Measurements from ENCODE around the gene RSU1.

Gene RSU1

DNA sequence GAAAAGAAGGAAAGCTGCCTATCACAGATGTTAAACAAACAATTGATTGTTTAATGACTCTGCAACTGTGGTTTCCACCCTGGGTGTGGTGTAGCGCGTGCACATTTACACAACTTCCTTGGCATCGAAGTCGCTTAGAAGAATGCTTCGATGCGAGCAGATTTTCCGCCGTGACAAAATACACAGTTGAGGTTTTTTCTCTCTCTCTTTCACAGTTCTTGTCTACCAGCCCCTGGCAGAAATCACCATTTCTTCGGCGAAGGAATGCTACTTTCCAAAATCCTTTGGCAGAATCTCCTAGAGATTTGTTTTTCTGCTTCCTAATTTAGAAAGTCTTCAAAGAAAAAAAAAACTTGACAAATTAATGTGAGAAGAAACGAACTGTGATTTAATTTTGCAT lies 224.8 kb downstream of the RSU1 start:
- no peak for DNase-seq

DNA sequence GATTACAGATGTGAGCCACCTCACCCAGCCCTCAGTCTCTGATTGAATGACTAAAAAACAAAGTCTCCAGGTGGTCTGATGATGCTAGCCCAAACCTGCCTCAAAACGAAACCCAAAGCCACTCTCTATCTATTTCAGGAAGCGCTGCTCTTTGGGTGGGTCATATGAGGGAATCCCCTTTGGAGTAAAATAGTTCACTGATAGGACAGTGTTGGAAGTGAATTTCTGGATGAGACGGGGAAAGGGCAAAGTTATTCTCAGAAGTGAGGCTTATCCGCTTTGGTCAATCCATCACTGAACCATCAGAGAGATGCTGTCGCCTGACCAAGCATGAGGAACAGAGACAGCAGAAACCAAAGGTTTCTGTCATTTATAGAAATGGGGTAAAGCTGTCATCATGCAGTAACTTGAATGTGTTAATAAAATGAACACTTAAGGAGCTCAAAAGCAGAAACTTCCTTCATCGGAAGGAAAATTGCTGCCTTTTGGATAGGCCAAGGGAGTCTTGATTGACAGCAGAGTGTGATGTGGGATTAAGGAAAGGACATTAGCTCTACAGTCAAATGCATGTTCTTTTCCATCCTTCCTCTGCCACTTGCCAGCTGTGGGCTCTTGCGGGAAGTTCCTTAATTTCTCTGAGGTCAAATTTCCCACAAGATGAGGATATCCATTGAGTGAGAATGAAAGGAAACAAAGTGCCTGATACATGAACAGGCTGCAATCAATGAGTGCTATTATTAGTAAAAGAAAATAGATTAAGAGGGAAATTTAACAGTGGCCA lies 230.7 kb downstream of the RSU1 start:
- DNase-seq = no peak

DNA sequence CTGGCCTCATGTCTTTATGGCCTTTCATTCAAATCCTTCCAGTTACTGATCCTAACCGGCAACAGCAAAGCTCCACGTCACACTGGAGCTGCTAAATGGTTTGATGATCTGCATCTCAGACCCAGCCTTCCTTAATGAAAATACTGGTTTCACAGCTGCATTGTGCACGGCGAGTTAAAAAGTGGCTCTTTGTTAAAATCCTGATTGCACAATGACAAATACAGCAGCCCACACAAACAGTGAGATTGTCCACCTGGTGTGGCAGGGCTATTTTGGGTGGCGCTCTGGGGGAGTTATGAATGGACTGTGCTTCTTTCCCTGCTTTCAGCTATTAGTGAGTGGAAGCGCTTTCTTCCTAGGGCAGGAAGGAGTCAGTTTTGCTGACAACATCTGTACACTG lies 232.1 kb downstream of the RSU1 start:
- DNase-seq = no peak

- no peak for DNase-seq
Observed at GRCh38 chr10:16583382-16583781, 233.8 kb downstream of the RSU1 start.

- no peak for DNase-seq
Observed at GRCh38 chr10:16581202-16581601, 236.0 kb downstream of the RSU1 start.

DNA sequence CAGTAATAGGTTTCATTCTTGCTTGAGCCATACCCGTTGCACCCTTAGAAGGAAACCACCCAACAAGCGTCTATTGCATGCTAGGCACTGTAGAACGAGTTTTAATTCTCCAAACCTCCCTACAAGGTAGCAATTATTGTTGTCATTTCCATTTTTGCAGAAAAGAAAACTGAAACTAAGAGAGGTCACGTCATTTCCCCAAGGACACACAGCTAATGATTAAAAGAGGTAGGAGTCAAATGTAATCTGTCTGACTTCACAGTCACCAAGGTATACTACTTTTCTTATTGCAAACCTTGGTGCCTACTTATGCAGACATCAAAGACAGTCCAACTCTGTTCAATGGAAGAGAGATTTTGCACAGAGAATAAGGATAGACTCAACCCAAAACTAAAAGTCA lies 246.5 kb downstream of the RSU1 start:
- no peak for DNase-seq

- DNase-seq = no peak
Observed at GRCh38 chr10:16566202-16566805, 250.9 kb downstream of the RSU1 start.

DNA sequence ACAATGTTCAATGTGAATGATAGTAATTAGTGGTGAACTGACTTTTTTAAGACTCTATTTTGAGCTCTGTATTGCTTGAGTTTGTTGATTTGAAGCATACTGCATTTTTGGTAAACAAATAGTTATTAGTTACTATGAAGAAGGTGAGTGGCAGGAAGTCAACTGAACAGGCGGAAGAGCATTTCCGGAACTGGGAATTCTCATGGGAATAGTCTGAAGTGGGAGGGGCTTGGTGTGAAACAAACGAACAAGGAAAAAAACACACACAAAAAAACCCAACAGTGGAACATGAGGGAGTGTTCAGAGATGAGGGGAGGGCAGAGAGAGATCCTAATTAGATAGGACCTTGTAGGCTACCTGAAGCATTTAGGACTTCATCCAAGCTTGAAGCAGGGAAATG lies 251.6 kb downstream of the RSU1 start:
- DNase-seq = no peak

DNA sequence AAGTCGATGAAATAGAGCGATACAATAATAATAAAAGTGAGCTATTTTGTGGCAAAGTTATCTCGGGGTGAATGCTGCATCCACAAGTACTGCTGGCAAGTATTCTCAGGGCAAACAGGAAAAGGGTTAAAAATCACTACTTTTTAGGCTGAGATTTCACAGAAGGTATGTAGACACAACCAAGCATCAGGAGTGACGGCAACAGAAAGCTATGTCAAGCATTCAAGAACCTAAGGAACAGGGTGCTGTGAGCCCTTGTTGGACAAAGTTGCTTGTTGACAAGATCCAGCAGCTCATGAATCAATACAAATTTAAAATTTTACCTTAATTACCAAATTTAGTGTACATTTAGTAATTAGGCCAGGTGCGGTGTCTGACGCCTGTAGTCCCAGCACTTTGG lies 254.3 kb downstream of the RSU1 start:
- no peak for DNase-seq

- DNase-seq = no peak
Observed at GRCh38 chr10:16559236-16559773, 257.9 kb downstream of the RSU1 start.

DNA sequence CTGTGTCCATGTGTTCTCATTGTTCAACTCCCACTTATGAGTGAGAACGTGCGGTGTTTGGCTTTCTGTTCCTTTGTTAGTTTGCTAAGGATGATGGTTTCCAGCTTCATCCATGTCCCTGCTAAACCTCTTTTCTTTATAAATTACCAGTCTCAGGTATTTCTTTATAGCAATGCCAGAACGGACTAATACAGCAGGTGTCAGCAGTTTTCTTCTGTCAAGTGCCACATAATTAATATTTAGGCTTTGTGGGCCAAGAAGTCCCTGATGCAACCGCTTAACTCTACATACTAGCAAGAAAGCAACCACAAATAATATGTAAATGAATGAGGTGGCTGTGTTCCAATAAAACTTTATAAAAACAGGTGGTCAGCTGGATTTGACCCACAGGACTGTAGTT lies 269.3 kb downstream of the RSU1 start:
- no peak for DNase-seq

DNA sequence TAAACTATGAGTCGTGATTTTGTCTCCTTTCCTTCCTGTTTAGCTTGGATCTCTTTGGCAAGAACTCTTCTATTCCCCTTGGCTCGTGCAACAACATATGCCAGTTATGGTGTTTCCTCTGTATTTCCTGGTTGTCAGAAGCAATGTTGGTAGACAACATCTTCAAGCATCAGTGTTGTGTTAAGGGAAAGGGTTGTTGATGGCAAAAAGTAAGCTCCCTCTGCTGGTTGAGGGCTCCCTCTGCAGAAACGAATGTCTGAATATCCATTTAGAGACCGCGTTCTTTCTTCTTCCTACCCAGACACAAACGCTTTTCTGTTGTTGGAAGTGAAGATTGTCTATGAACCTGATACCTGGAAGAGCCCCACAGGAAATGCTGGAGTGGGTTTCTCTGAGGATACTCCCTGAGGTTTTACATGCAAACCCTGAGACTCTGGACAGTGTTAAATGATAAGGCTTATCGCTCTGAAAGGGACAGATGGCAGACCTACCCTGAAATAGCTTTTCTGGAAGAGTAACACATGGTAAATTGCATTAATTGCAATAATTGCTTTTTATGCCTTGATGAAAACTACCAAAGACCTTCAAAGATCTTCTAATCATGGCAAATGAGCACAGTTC lies 272.0 kb downstream of the RSU1 start:
- DNase-seq = no peak

DNA sequence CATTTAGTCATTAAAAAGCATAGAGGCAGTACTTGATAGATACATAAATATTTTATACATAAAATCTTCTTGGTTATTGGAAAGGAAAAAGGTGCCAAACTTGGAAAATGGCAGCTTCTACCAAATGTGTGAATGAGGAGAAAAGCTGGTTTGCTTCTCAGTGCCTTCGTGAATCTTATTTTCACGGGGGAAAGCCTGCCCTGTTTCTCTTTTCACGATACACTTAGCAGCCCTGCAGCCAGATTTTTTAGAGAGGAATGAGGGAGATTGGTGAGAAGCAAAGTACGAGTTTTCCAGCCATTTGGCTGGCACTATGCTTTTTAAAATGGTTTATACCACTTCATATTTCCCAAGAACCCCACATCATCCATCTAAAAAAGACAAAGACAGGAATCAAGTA lies 272.6 kb downstream of the RSU1 start:
- DNase-seq = no peak

DNA sequence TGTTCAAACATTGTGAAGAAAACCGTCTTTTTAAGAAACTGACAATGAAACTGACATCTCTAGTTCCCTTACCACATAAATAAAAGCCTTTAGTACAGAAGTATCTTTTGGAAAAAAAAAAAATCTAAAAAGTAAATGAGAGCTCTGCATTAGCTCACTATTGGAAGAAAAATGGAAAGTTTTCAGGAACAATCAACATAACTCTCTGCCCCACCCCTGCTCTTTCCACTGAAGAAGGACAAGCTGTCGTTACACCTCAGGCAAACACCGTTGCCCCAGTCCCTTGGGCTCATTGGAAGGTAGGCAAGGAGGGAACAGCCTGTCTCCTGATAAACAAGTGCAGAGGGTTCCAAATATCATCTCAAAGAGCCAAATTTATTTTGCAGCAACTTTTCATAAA lies 273.1 kb downstream of the RSU1 start:
- DNase-seq = no peak
